ENCODE measurements around the gene MAML3.

MAML3 gene

DNA sequence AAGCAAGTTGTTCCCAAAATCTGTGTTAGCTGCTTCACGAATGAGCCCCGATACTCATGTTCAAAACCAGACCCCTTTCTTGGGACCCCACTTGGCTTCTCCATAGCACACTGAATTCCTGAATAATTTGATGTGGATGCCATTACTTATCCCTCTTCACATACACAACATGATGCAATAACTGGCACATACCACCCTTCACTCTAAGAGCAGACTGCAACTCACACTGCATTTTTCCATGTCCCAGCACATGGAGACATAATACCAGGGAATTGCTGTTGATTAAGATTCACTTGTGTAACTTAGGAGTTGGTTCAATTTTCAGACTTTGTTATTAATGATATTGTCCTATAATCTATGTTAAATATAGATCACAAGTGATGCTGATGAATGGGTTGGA lies 213.4 kb downstream of the MAML3 start:
- no peak for DNase-seq (ENCODE audit: insufficient read length, low spot score)
- TF ChIP-seq TAF1 (IDR thresholded peaks at IDR 0.05; ENCODE audit: low read depth, low read length) (no peak), POU2F2 (IDR thresholded peaks at IDR 0.05; ENCODE audit: low read depth, low read length) (no peak), POLR2A (IDR thresholded peaks at IDR 0.05; ENCODE audit: low read depth, low read length) (no peak), POLR2AphosphoS5 (IDR thresholded peaks at IDR 0.05; ENCODE audit: low read depth, low read length) (no peak), SPI1 (IDR thresholded peaks at IDR 0.05; ENCODE audit: low read depth, low read length) (no peak), PAX5 (IDR thresholded peaks at IDR 0.05; ENCODE audit: insufficient read depth, low read length, severe bottlenecking) (no peak)
- FAIRE-seq: no peak

DNA sequence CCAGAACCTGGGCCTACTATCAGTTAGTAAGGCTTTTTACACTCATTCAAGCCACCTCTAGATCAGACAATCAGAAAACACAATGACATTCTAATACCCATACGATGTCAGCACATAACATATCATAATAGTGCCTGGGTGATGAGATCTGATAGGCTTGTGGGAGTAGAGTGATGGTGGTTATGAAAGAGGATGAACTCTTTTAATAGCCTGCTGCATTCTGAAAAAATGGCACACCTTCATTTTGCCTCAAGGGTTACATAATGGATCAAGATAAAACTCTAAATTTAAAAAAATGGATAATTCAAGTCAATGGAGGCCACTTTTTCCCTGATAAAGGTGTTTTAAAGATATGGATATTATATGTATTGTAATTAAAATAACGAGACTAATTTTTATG lies 215.6 kb downstream of the MAML3 start:
- FAIRE-seq: no peak
- TF ChIP-seq PAX5 (IDR thresholded peaks at IDR 0.05; ENCODE audit: insufficient read depth, low read length, severe bottlenecking): no peak
- no peak for TF ChIP-seq SPI1 (IDR thresholded peaks at IDR 0.05; ENCODE audit: low read depth, low read length)
- TF ChIP-seq TAF1 (IDR thresholded peaks at IDR 0.05; ENCODE audit: low read depth, low read length): no peak
- no peak for TF ChIP-seq POLR2A (IDR thresholded peaks at IDR 0.05; ENCODE audit: low read depth, low read length)
- TF ChIP-seq POU2F2 (IDR thresholded peaks at IDR 0.05; ENCODE audit: low read depth, low read length): no peak
- no peak for TF ChIP-seq POLR2AphosphoS5 (IDR thresholded peaks at IDR 0.05; ENCODE audit: low read depth, low read length)
- DNase-seq (ENCODE audit: insufficient read length, low spot score): no peak

DNA sequence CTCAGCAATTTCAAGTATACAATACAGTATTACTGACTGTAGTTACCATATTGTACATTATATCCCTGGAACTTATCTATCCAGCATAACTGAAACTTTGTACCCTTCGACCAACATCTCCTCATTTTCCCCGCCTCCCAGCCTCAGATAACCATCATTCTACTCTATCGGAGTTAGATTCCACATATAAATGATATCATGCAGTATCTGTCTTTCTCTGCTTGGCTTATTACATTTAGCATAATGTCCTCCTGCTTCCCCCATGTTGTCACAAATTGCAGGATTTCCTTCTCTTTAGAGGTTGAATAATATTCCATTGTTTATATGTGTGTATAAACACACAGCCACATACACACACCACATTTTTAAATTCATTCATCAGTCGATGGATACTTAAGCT lies 218.1 kb downstream of the MAML3 start:
- DNase-seq (ENCODE audit: insufficient read length, low spot score) (no peak), FAIRE-seq (no peak)
- TF ChIP-seq POLR2A (IDR thresholded peaks at IDR 0.05; ENCODE audit: low read depth, low read length): no peak
- TF ChIP-seq POU2F2 (IDR thresholded peaks at IDR 0.05; ENCODE audit: low read depth, low read length): no peak
- no peak for TF ChIP-seq SPI1 (IDR thresholded peaks at IDR 0.05; ENCODE audit: low read depth, low read length)
- no peak for TF ChIP-seq TAF1 (IDR thresholded peaks at IDR 0.05; ENCODE audit: low read depth, low read length)
- no peak for TF ChIP-seq POLR2AphosphoS5 (IDR thresholded peaks at IDR 0.05; ENCODE audit: low read depth, low read length)
- no peak for TF ChIP-seq PAX5 (IDR thresholded peaks at IDR 0.05; ENCODE audit: insufficient read depth, low read length, severe bottlenecking)

GRCh38 chr4:139934708-139935195 lies 219.2 kb downstream of the MAML3 start:
- DNase-seq (ENCODE audit: insufficient read length, low spot score) (no peak), FAIRE-seq (no peak)
- TF ChIP-seq TAF1 (IDR thresholded peaks at IDR 0.05; ENCODE audit: low read depth, low read length) (no peak), POLR2A (IDR thresholded peaks at IDR 0.05; ENCODE audit: low read depth, low read length) (no peak), POLR2AphosphoS5 (IDR thresholded peaks at IDR 0.05; ENCODE audit: low read depth, low read length) (no peak), SPI1 (IDR thresholded peaks at IDR 0.05; ENCODE audit: low read depth, low read length) (no peak), POU2F2 (IDR thresholded peaks at IDR 0.05; ENCODE audit: low read depth, low read length) (no peak), PAX5 (IDR thresholded peaks at IDR 0.05; ENCODE audit: insufficient read depth, low read length, severe bottlenecking) (no peak)

DNA sequence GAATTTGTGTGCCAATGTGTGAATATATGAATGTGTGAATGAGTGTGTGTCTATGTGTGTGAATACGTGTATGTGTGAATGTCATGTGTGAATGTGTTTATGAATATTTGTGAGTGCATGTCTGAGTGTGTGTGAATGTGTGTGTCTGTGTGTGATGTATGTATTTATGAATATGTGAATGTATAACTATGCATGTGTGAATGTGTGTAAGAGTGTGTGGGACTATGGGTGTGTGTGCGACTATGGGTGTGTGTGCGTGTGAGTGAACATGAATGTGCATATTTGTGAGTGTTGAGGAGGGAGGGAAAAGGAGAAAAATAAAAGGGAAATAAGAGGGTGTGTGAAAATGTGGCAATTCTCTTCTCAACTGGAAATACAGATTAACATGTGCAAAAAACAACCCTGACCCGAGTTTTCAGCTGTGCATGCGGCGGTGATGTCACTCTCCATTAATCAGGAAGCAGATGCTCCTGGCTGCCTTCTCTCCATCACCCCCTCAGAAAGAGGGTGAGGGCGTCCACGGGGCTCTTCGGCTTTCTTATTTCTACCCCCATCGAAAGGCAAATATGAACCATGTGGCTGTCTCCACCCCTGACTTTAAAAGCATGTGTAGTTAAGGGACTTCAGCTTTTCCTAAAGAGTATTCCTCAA lies 219.8 kb downstream of the MAML3 start:
- FAIRE-seq (no peak), DNase-seq (ENCODE audit: insufficient read length, low spot score) (no peak)
- no peak for TF ChIP-seq POU2F2 (IDR thresholded peaks at IDR 0.05; ENCODE audit: low read depth, low read length)
- no peak for TF ChIP-seq SPI1 (IDR thresholded peaks at IDR 0.05; ENCODE audit: low read depth, low read length)
- no peak for TF ChIP-seq TAF1 (IDR thresholded peaks at IDR 0.05; ENCODE audit: low read depth, low read length)

DNA sequence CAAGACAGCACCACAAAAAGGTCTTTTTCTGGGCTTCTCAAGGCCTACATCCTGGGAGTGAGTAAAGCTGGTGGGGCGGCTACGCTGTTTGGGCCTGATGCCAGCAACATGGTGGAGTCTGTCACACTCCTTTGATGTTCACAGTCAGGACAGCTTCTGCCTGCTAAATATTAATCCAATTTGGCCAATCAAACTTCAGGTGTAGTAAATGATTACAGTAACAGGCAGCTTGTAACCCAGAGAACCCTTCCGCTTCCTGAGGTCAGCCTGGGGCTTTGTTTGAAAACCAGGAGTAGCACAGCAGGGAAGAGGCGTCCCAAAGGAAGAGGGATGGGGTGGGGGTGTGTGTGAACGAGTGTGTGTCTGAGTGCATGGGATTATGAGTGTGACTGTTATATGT lies 220.4 kb downstream of the MAML3 start:
- DNase-seq (ENCODE audit: insufficient read length, low spot score) (no peak), FAIRE-seq (no peak)
- TF ChIP-seq PAX5 (IDR thresholded peaks at IDR 0.05; ENCODE audit: insufficient read depth, low read length, severe bottlenecking) (no peak), POLR2A (IDR thresholded peaks at IDR 0.05; ENCODE audit: low read depth, low read length) (no peak), POU2F2 (IDR thresholded peaks at IDR 0.05; ENCODE audit: low read depth, low read length) (no peak), TAF1 (IDR thresholded peaks at IDR 0.05; ENCODE audit: low read depth, low read length) (no peak), SPI1 (IDR thresholded peaks at IDR 0.05; ENCODE audit: low read depth, low read length) (no peak), POLR2AphosphoS5 (IDR thresholded peaks at IDR 0.05; ENCODE audit: low read depth, low read length) (no peak)

DNA sequence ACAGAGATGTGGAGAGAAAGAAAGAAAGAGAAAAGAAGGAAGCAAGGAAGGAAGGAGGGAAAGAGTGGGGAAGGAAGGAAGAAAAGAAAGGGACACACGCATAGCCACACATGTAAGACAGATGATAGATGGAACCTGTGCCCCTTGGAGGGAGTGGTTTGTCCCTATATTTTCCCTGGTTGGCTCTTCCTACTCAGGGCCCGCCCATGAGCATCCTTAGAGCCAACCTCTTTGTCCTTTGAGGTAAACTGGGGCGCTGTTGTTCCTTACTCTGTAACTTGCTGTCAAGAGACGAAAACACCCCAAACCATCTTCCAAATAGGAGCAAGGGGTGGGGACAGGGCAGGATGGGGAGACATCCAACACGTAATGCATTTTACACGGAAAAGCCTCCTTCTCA lies 220.9 kb downstream of the MAML3 start:
- DNase-seq (ENCODE audit: insufficient read length, low spot score) (no peak), FAIRE-seq (no peak)
- TF ChIP-seq POU2F2 (IDR thresholded peaks at IDR 0.05; ENCODE audit: low read depth, low read length): no peak
- no peak for TF ChIP-seq POLR2A (IDR thresholded peaks at IDR 0.05; ENCODE audit: low read depth, low read length)
- TF ChIP-seq POLR2AphosphoS5 (IDR thresholded peaks at IDR 0.05; ENCODE audit: low read depth, low read length): no peak
- TF ChIP-seq PAX5 (IDR thresholded peaks at IDR 0.05; ENCODE audit: insufficient read depth, low read length, severe bottlenecking): no peak
- no peak for TF ChIP-seq SPI1 (IDR thresholded peaks at IDR 0.05; ENCODE audit: low read depth, low read length)
- TF ChIP-seq TAF1 (IDR thresholded peaks at IDR 0.05; ENCODE audit: low read depth, low read length): no peak

DNA sequence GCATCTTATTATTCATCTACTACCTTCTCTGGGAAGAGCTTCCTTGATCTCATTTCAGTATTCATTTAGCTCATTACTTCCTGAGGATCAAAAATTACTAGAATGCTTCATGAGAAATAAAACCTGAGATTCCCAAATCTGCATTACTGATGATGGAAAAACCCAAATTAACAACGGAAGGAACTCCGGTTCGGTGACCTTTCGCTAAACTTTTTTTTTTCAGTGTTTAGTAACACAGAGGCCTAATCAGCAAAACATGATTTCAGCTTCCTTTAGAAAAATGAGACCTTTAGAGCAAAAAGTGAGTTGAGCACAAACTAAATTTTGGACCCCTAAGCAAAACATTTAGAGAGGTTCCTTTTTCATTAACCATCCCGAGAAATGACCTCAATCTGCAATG lies 229.2 kb downstream of the MAML3 start:
- no peak for DNase-seq (ENCODE audit: insufficient read length, low spot score)
- TF ChIP-seq TAF1 (IDR thresholded peaks at IDR 0.05; ENCODE audit: low read depth, low read length): no peak
- no peak for TF ChIP-seq SPI1 (IDR thresholded peaks at IDR 0.05; ENCODE audit: low read depth, low read length)
- no peak for TF ChIP-seq POLR2AphosphoS5 (IDR thresholded peaks at IDR 0.05; ENCODE audit: low read depth, low read length)
- no peak for TF ChIP-seq PAX5 (IDR thresholded peaks at IDR 0.05; ENCODE audit: insufficient read depth, low read length, severe bottlenecking)
- no peak for TF ChIP-seq POLR2A (IDR thresholded peaks at IDR 0.05; ENCODE audit: low read depth, low read length)
- TF ChIP-seq POU2F2 (IDR thresholded peaks at IDR 0.05; ENCODE audit: low read depth, low read length): no peak
- no peak for FAIRE-seq

- FAIRE-seq: no peak
- no peak for DNase-seq (ENCODE audit: insufficient read length, low spot score)
Observed at GRCh38 chr4:139922406-139923024, 231.5 kb downstream of the MAML3 start.

More at GRCh38 chr4:139922406-139923024, 231.5 kb downstream of the MAML3 start:
- no peak for TF ChIP-seq POLR2A (IDR thresholded peaks at IDR 0.05; ENCODE audit: low read depth, low read length)
- TF ChIP-seq POU2F2 (IDR thresholded peaks at IDR 0.05; ENCODE audit: low read depth, low read length): no peak
- TF ChIP-seq PAX5 (IDR thresholded peaks at IDR 0.05; ENCODE audit: insufficient read depth, low read length, severe bottlenecking): no peak
- TF ChIP-seq SPI1 (IDR thresholded peaks at IDR 0.05; ENCODE audit: low read depth, low read length): no peak
- no peak for TF ChIP-seq POLR2AphosphoS5 (IDR thresholded peaks at IDR 0.05; ENCODE audit: low read depth, low read length)
- no peak for TF ChIP-seq TAF1 (IDR thresholded peaks at IDR 0.05; ENCODE audit: low read depth, low read length)

Measured in GM12891 (cell line).